A673 (cell line): ENCODE measurements around the gene COBLL1. TPM values are rescaled to one million over a fixed set of nuclear protein-coding genes. Genes with fewer than 3 reads are reported as not detected.

Source experiments
- BruUV-seq: library from RNA; stranded (reverse); fragments of 400-500 nt; replicated peaks from 2 replicates; lab custom pipeline; 2021; lab: Mats Ljungman, UMichigan
- CTCF ChIA-PET: fragments of 300-600 bp; sonication (Branson Sonifier 250); formaldehyde crosslinking; loops from one replicate; lab custom pipeline; 2022; ENCODE audit warnings: antibody characterized with exemption; lab: Charles Lee
- POLR2A ChIA-PET: fragments of 300-600 bp; sonication (Branson Sonifier 250); formaldehyde crosslinking; loops from one replicate; lab custom pipeline; 2022; ENCODE audit warnings: antibody characterized with exemption; ENCODE audit not compliant: low non-redundant PET; lab: Charles Lee
- DNase-seq: peaks from one replicate; pipeline ENCODE4 v3.0.0-alpha.2; 2015; ENCODE audit warnings: low spot score
- H3K27ac ChIP-seq: fragments of 200-600 bp; sonication (generic); 2 replicates; pipeline ENCODE4 v1.5.1; 2016; ENCODE audit warnings: mixed run types, low read depth, mild to moderate bottlenecking, mixed read lengths, antibody characterized with exemption, low read length; ENCODE audit not compliant: poor library complexity, severe bottlenecking
- H3K27me3 ChIP-seq: fragments of 200-600 bp; sonication (generic); replicated peaks from 2 replicates; pipeline ENCODE4 v1.6.1; 2017; ENCODE audit warnings: mixed run types, low read depth, mild to moderate bottlenecking, mixed read lengths, antibody characterized with exemption, low read length; ENCODE audit not compliant: insufficient read depth, poor library complexity
- H3K36me3 ChIP-seq: fragments of 200-600 bp; sonication (generic); 2 replicates; pipeline ENCODE4 v1.6.1; 2016; ENCODE audit warnings: mixed run types, mild to moderate bottlenecking, mixed read lengths, antibody characterized with exemption, low read length; ENCODE audit not compliant: insufficient read depth, poor library complexity, severe bottlenecking
- H3K4me1 ChIP-seq: fragments of 200-600 bp; sonication (generic); 2 replicates; pipeline ENCODE4 v1.6.1; 2017; ENCODE audit warnings: mixed run types, mild to moderate bottlenecking, mixed read lengths, antibody characterized with exemption, low read length; ENCODE audit not compliant: insufficient read depth, poor library complexity, severe bottlenecking
- H3K4me3 ChIP-seq: fragments of 200-600 bp; sonication (generic); 2 replicates; pipeline ENCODE4 v1.5.1; 2016; ENCODE audit warnings: low read depth, mixed run types, mild to moderate bottlenecking, mixed read lengths, low read length; ENCODE audit not compliant: poor library complexity, severe bottlenecking
- H3K9me3 ChIP-seq: fragments of 200-600 bp; sonication (generic); 2 replicates; pipeline ENCODE4 v1.6.1; 2016; ENCODE audit warnings: mixed run types, low read depth, mild to moderate bottlenecking, mixed read lengths, antibody characterized with exemption, low read length; ENCODE audit not compliant: poor library complexity, severe bottlenecking
- CTCF ChIP-seq: fragments of 300-800, 200-600 bp; sonication (generic); conservative IDR thresholded peaks from 2 replicates; pipeline ENCODE4 v1.5.1; 2017; ENCODE audit warnings: low read depth, mild to moderate bottlenecking, antibody characterized with exemption, low read length, moderate library complexity, mixed read lengths
- EZH2 ChIP-seq: fragments of 200-600 bp; sonication (generic); IDR thresholded peaks from 2 replicates; pipeline ENCODE4 v1.6.1; 2017; ENCODE audit warnings: borderline replicate concordance, low read depth, mild to moderate bottlenecking, mixed read lengths, antibody characterized with exemption, low read length; ENCODE audit not compliant: poor library complexity, severe bottlenecking
- intact Hi-C: fragments of 100-400 bp; cut with micrococcal nuclease; formaldehyde crosslinking; loops from one replicate; pipeline ENCODE4 v1.10.0; 2022; ENCODE audit not compliant: unreplicated experiment
- total RNA-seq: library from RNA; stranded (reverse); gene quantifications from 2 replicates; pipeline ENCODE4 v1.2.3, GENCODE V29; 2021

The COBLL1 gene
- total RNA-seq, 1 experiment from 2014 or later = 6.6 TPM

DNA sequence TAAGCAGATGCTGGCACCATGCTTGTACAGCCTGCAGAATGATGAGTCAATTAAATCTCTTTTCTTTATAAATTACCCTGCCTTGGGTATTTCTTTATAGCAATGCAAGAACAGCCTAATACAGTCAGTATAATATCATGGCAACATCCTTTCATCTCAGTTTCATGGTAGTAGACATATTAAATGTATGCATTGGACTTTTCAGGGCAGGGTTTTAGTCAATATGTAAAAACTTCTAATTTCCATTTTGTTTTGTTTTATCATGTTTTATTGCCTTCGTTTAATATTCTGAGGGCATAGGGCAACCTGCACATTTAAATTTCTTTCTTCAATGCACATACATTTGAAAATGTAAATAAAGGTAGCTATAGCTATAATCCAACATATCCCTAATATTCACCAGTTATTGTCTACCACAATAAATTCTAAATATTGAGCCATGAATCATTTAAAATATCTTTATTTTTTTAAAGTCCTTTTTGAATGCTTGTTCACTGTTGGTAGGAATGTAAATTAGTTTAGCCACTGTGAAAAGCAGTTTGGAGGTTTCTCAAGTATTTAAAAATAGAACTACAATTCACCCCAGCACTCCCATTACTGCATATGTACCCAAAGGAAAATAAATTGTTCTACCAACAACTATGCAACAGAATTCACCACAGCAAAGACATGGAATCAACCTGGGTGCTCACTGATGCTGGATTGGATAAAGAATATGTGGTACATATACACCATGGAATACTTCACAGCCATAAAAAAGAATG lies 178.6 kb downstream of the COBLL1 start:
- no peak for DNase-seq
- POLR2A ChIA-PET = no interaction called here
- Histone ChIP-seq H3K4me1 (peaks cover 4% of the 10 kb centered on the region), H3K27me3 (no peaks in the 10 kb centered on the region), H3K9me3 (no peaks in the 10 kb centered on the region), H3K4me3 (no peak overlapping the region), H3K36me3 (no peaks in the 10 kb centered on the region), H3K27ac (no peak overlapping the region)
- BruUV-seq = no TSS peak
- TF ChIP-seq EZH2 (no peak), CTCF (no peak)
- CTCF ChIA-PET = no interaction called here
- intact Hi-C loops = no loop called here

DNA sequence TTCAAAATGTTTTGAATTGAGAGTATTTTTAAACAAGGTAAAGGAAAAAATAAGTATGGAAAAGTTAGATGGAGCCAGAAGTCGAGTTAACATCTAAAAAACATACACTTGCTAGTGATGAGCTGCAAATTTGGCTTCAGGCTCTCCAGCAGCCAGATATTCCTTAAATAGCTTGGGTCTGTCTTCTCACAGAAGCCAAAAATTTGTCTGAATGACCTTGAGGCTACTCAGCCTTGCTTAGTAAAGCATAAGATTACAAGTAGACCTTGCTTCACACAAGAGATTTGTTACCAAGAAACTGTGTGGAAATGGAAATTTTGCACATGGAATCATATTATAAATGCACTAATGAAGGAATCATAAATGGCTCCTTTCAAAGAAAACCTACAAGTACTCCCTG lies 179.6 kb downstream of the COBLL1 start:
- Histone ChIP-seq H3K27ac (no peak overlapping the region), H3K36me3 (no peaks in the 10 kb centered on the region), H3K4me3 (no peak overlapping the region), H3K4me1 (peaks cover 4% of the 10 kb centered on the region), H3K27me3 (no peaks in the 10 kb centered on the region), H3K9me3 (no peaks in the 10 kb centered on the region)
- no peak for TF ChIP-seq CTCF
- intact Hi-C loops = no loop called here
- BruUV-seq = no TSS peak
- no peak for DNase-seq
- ChIA-PET CTCF (no interaction called here), POLR2A (no interaction called here)

GRCh38 chr2:164661349-164661748 lies 180.3 kb downstream of the COBLL1 start:
- Histone ChIP-seq H3K27me3 (no peaks in the 10 kb centered on the region), H3K27ac (no peak overlapping the region), H3K9me3 (no peaks in the 10 kb centered on the region), H3K36me3 (no peaks in the 10 kb centered on the region), H3K4me3 (no peak overlapping the region), H3K4me1 (peaks cover 4% of the 10 kb centered on the region)
- TF ChIP-seq EZH2 = no peak
- no peak for TF ChIP-seq CTCF
- BruUV-seq = no TSS peak
- ChIA-PET POLR2A (no interaction called here), CTCF (no interaction called here)
- intact Hi-C loops = no loop called here
- DNase-seq = no peak
